NCI-H524 treated with DMSO at 0.1 percent for 48 hours (cell line): Measurements from ENCODE around the gene CTPS2.
A peak's percentile ranks its signal among the peaks of the same experiment; 100 is the strongest.
"Not testable (repeated sequence)": the region's sequence is repeated elsewhere in the genome, so short reads cannot be mapped to it uniquely, and the experiment has no call there.

ENCODE experiments used
- DNase-seq: peaks from one replicate; lab custom pipeline; 2025; lab: John Stamatoyannopoulos, UW

Gene CTPS2

GRCh38 chrX:16712548-16713155, at the start of gene CTPS2:
TSS of gene CTPS2 (minus strand) at chrX:16712669. CDS start at chrX:16702902, 9,767 bp downstream.
- no peak for DNase-seq

- not testable (repeated sequence) for DNase-seq
Measured at GRCh38 chrX:16761500-16761899, 49.0 kb upstream of the CTPS2 start.

- DNase-seq = no peak
Measured at GRCh38 chrX:16756724-16757123, 44.3 kb upstream of the CTPS2 start.

- DNase-seq = no peak
Measured at GRCh38 chrX:16754019-16754418, 41.5 kb upstream of the CTPS2 start.

- no peak for DNase-seq
Measured at GRCh38 chrX:16750136-16750535, 37.7 kb upstream of the CTPS2 start.

- no peak for DNase-seq
Measured at GRCh38 chrX:16748425-16748824, 36.0 kb upstream of the CTPS2 start.

- DNase-seq = no peak
Measured at GRCh38 chrX:16745659-16746058, 33.2 kb upstream of the CTPS2 start.

- no peak for DNase-seq
Measured at GRCh38 chrX:16745102-16745501, 32.6 kb upstream of the CTPS2 start.

- DNase-seq = no peak
Measured at GRCh38 chrX:16743604-16744325, 31.3 kb upstream of the CTPS2 start.

GRCh38 chrX:16739574-16739973, 27.1 kb upstream of the CTPS2 start:
- no peak for DNase-seq

GRCh38 chrX:16737024-16737423, 24.6 kb upstream of the CTPS2 start:
- DNase-seq = no peak

- DNase-seq = no peak
Measured at GRCh38 chrX:16733013-16733412, 20.5 kb upstream of the CTPS2 start.

GRCh38 chrX:16730450-16730849, 18.0 kb upstream of the CTPS2 start:
- DNase-seq = no peak

- no peak for DNase-seq
Measured at GRCh38 chrX:16727637-16728036, 15.2 kb upstream of the CTPS2 start.

- not testable (repeated sequence) for DNase-seq
Measured at GRCh38 chrX:16726347-16726988, 14.0 kb upstream of the CTPS2 start.

GRCh38 chrX:16725072-16725471, 12.6 kb upstream of the CTPS2 start:
- DNase-seq = no peak

GRCh38 chrX:16722481-16722880, 10.0 kb upstream of the CTPS2 start:
- no peak for DNase-seq

GRCh38 chrX:16719334-16720084, 7.0 kb upstream of the CTPS2 start, which contains the start of gene SYAP1:
TSS of gene SYAP1 (plus strand) at chrX:16719612. CDS start at chrX:16719725, 113 bp downstream.
- DNase-seq = peak; percentile 75

GRCh38 chrX:16718824-16719333, 6.4 kb upstream of the CTPS2 start:
- no peak for DNase-seq

- DNase-seq = not testable (repeated sequence)
Measured at GRCh38 chrX:16716451-16716850, 4.0 kb upstream of the CTPS2 start.

GRCh38 chrX:16715638-16716037, 3.2 kb upstream of the CTPS2 start:
- DNase-seq = not testable (repeated sequence)

GRCh38 chrX:16714504-16714903, 2.0 kb upstream of the CTPS2 start:
- no peak for DNase-seq
